SU-DHL-6 (cell line): ENCODE measurements around the gene CAMK1.
A peak's percentile ranks its signal among the peaks of the same experiment; 100 is the strongest.

Experiments used
- H2AFZ ChIP-seq: fragments of 200-600 bp; sonication (generic); 2 replicates; pipeline ENCODE4 v1.6.1; 2014; ENCODE audit warnings: low read depth, mild to moderate bottlenecking, moderate library complexity, mixed read lengths, antibody characterized with exemption, low read length; ENCODE audit not compliant: severe bottlenecking
- H3F3A ChIP-seq: fragments of 200-600 bp; shearing (Covaris generic); 2 replicates; pipeline ENCODE4 v1.6.0; 2016; ENCODE audit warnings: antibody characterized with exemption, mild to moderate bottlenecking; ENCODE audit not compliant: insufficient read depth
- H3K27ac ChIP-seq: fragments of 200-600 bp; sonication (generic); 2 replicates; pipeline ENCODE4 v1.5.1; 2016; ENCODE audit warnings: low read depth, mild to moderate bottlenecking, low read length, moderate library complexity, mixed read lengths
- H3K27me3 ChIP-seq: fragments of 200-600 bp; sonication (generic), shearing (Covaris generic); 2 replicates; pipeline ENCODE4 v1.6.0; 2014; ENCODE audit warnings: mild to moderate bottlenecking, low read length
- H3K36me3 ChIP-seq: fragments of 200-600 bp; sonication (generic); 2 replicates; pipeline ENCODE4 v1.6.1; 2014; ENCODE audit warnings: mild to moderate bottlenecking, low read length, mixed read lengths
- H3K4me2 ChIP-seq: fragments of 300-600, 200-600 bp; shearing (Covaris generic), sonication (generic); 2 replicates; pipeline ENCODE4 v1.6.0; 2014; ENCODE audit warnings: low read length, low read depth, mild to moderate bottlenecking; ENCODE audit not compliant: poor library complexity, severe bottlenecking
- H3K4me3 ChIP-seq: fragments of 200-600 bp; sonication (generic); 2 replicates; pipeline ENCODE4 v1.5.1; 2014; ENCODE audit warnings: antibody characterized with exemption, low read length, mild to moderate bottlenecking, mixed read lengths; ENCODE audit not compliant: insufficient read depth, poor library complexity, severe bottlenecking
- H3K79me2 ChIP-seq: fragments of 200-600 bp; sonication (generic); 2 replicates; pipeline ENCODE4 v1.6.1; 2014; ENCODE audit warnings: mild to moderate bottlenecking, low read length, moderate library complexity; ENCODE audit not compliant: insufficient read depth
- H3K9ac ChIP-seq: fragments of 200-600 bp; sonication (generic); 2 replicates; pipeline ENCODE4 v1.7.0; 2014; ENCODE audit warnings: mild to moderate bottlenecking, low read length
- H3K9me2 ChIP-seq: fragments of 200-600 bp; sonication (generic); replicated peaks from 2 replicates; pipeline ENCODE4 v1.6.1; 2014; ENCODE audit warnings: low read length; ENCODE audit not compliant: insufficient read depth
- H3K9me3 ChIP-seq: fragments of 200-600 bp; sonication (generic); 2 replicates; pipeline ENCODE4 v1.6.1; 2014; ENCODE audit warnings: low read length, mixed read lengths; ENCODE audit not compliant: insufficient read depth
- H4K20me1 ChIP-seq: fragments of 200-600 bp; sonication (generic); 2 replicates; pipeline ENCODE4 v1.6.1; 2014; ENCODE audit warnings: low read depth, mild to moderate bottlenecking, antibody characterized with exemption, low read length, moderate library complexity, mixed read lengths
- EZH2phosphoT487 ChIP-seq: fragments of 200-600 bp; sonication (generic), shearing (Covaris generic); conservative IDR thresholded peaks from 2 replicates; pipeline ENCODE4 v1.6.1; 2018; ENCODE audit warnings: mild to moderate bottlenecking, antibody characterized with exemption, low read length, moderate library complexity, mixed read lengths
- TF ChIP-seq, protein P1 (sequence below): fragments of 200-600 bp; sonication (generic); IDR thresholded peaks from one replicate; pipeline ENCODE4 v1.5.1; 2017; ENCODE audit warnings: antibody characterized with exemption, mild to moderate bottlenecking, low read length, moderate library complexity; ENCODE audit not compliant: insufficient read depth, poor library complexity, severe bottlenecking

Gene CAMK1

DNA sequence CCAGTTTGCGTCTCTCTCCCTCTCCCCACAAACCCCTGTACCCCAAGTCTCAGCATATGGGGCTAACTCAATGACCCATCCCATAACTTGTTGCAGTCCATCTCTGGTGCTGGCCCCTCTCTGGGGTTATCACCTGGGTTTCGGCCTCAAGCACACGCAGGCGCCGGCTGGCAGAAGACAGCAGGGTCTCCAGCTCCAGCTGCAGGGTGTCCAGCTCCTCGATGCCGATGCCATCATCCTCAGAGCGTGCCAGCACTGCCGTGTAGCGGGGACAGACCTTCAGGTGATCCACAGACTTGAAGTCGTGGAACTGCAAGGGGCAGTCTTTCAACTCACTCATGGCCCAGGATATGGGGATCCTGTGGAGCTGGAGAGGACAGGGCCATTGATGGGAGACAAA is 21.4 kb upstream of the CAMK1 start:
- TF ChIP-seq EZH2phosphoT487 = no peak
- TF ChIP-seq, protein P1, sequence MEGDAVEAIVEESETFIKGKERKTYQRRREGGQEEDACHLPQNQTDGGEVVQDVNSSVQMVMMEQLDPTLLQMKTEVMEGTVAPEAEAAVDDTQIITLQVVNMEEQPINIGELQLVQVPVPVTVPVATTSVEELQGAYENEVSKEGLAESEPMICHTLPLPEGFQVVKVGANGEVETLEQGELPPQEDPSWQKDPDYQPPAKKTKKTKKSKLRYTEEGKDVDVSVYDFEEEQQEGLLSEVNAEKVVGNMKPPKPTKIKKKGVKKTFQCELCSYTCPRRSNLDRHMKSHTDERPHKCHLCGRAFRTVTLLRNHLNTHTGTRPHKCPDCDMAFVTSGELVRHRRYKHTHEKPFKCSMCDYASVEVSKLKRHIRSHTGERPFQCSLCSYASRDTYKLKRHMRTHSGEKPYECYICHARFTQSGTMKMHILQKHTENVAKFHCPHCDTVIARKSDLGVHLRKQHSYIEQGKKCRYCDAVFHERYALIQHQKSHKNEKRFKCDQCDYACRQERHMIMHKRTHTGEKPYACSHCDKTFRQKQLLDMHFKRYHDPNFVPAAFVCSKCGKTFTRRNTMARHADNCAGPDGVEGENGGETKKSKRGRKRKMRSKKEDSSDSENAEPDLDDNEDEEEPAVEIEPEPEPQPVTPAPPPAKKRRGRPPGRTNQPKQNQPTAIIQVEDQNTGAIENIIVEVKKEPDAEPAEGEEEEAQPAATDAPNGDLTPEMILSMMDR = no peak
- H3K9me2 ChIP-seq = no peaks in the 10 kb centered on the region
- peaks cover 40% of the 10 kb centered on the region for H3K79me2 ChIP-seq
- H3K9ac ChIP-seq = peak overlapping the region; percentile 100
- peaks cover 9% of the 10 kb centered on the region; the same call in 1 of the 2 replicates for H3F3A ChIP-seq
- no peaks in the 10 kb centered on the region for H3K9me3 ChIP-seq
- peak overlapping the region; percentile 98 for H3K4me3 ChIP-seq
- no peak overlapping the region for H2AFZ ChIP-seq
- no peaks in the 10 kb centered on the region; the same call in 1 of the 2 replicates for H3K36me3 ChIP-seq
- peak overlapping the region; percentile 86; the same call in 1 of the 2 replicates for H3K27ac ChIP-seq
- peak overlapping the region; percentile 89 for H3K4me2 ChIP-seq
- H4K20me1 ChIP-seq = peaks cover 5% of the 10 kb centered on the region; the same call in 1 of the 2 replicates
- H3K27me3 ChIP-seq = no peaks in the 10 kb centered on the region

DNA sequence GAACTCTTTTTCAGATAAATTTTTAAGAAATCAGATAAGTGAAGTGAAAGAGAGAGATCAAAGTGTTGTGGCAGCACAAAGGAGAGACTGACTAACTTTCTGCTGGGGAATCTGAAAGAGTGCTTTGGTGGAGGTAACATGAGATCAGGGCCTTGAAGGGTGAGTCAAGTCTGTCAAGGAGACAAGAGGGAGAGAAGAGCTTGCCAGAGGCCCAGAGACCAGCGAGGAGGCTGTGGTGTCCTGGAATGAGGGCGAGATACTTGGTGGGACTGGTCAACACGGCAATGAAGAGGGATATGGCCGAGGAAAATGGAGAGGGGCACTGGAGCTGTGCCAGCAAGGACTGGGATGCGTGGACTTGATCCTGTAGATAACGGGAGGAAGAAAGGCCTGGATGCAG is 18.0 kb upstream of the CAMK1 start:
- H3K36me3 ChIP-seq = 0 out of 2 replicates have a peak, but pooled peaks cover 3% of the 10 kb centered on the region
- no peak overlapping the region for H3K27ac ChIP-seq
- no peak overlapping the region for H3K9ac ChIP-seq
- H3K9me2 ChIP-seq = no peaks in the 10 kb centered on the region
- H3K79me2 ChIP-seq = peaks cover 7% of the 10 kb centered on the region; the same call in 1 of the 2 replicates
- H3K27me3 ChIP-seq = no peaks in the 10 kb centered on the region
- H3K4me3 ChIP-seq = no peak overlapping the region
- no peak overlapping the region for H3K4me2 ChIP-seq
- peaks cover 15% of the 10 kb centered on the region; the same call in 1 of the 2 replicates for H3F3A ChIP-seq
- H4K20me1 ChIP-seq = no peaks in the 10 kb centered on the region
- no peak overlapping the region for H2AFZ ChIP-seq
- no peaks in the 10 kb centered on the region for H3K9me3 ChIP-seq
- TF ChIP-seq, protein P1 = no peak
- no peak for TF ChIP-seq EZH2phosphoT487

DNA sequence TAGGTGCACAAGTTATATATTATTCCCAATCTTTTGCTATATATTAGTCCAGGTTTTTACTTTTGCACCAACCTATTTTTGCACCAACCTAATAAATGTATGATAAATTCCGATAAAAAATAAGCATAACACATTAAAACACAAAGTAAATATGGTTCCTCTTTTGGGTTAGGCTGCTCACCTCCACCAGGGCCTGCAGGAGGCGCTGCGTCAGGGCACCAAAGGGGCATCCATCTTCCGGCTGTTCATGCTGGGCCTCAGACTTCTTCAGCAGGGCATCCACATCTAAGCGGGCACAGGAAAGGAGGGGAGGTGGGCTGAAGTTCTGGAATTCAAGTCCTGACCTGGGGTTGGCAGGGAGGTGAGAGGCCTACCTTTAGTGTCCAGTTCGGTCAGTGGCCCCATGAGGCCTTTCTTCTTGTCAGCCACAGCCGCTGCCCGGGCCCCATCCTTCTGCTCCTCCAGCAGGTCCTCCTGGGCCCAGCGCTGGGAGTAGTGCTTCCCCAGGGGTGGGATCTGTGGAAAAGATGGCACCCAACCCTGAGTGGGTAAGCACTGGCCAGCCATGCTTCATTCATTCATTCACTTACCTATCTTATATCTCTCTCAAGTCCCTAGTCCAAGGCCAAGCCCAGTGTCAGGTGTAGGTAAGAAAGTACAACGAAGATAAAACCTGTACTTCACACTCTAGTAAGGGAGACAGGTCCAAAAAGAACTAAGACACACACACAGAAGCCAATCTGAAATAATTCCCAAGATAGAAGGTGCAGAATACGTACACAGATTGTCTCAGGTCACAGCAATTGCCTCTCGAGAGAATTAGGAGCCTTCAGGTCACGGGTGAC is 17.3 kb upstream of the CAMK1 start:
- peaks cover 7% of the 10 kb centered on the region; the same call in 1 of the 2 replicates for H3K79me2 ChIP-seq
- H3K9me3 ChIP-seq = no peaks in the 10 kb centered on the region
- H2AFZ ChIP-seq = no peak overlapping the region
- peaks cover 19% of the 10 kb centered on the region for H3F3A ChIP-seq
- no peak overlapping the region for H3K4me3 ChIP-seq
- H3K27ac ChIP-seq = no peak overlapping the region
- H3K9ac ChIP-seq = no peak overlapping the region
- no peaks in the 10 kb centered on the region for H3K9me2 ChIP-seq
- H3K27me3 ChIP-seq = no peaks in the 10 kb centered on the region
- H3K36me3 ChIP-seq = 0 out of 2 replicates have a peak, but pooled peaks cover 3% of the 10 kb centered on the region
- TF ChIP-seq EZH2phosphoT487 = no peak
- TF ChIP-seq, protein P1 = peak; percentile 47
- H3K4me2 ChIP-seq = no peak overlapping the region
- no peaks in the 10 kb centered on the region for H4K20me1 ChIP-seq
